GM12878 (cell line): Measurements from ENCODE around the gene SP6. TPM values are rescaled to one million over a fixed set of nuclear protein-coding genes. Genes with fewer than 3 reads are reported as not detected.

Source experiments
- EP300 ChIP-seq, 2 experiments: fragments of 150-350 bp in 1 of 2; IDR thresholded peaks; 2 replicates each; pipeline ENCODE4 v1.6.1; 2011 to 2012; ENCODE audit warnings: low read depth in 2 of 2, low read length in 2 of 2, borderline replicate concordance in 1 of 2, improper control_type of control experiment in 1 of 2, inconsistent platforms in 1 of 2; ENCODE audit not compliant: control insufficient read depth in 1 of 2
- EZH2 ChIP-seq: IDR thresholded peaks from 2 replicates; pipeline ENCODE4 v1.6.1; 2012; ENCODE audit warnings: low read depth, mild to moderate bottlenecking, control low read depth, inconsistent platforms, low read length, borderline replicate concordance; ENCODE audit not compliant: control insufficient read depth
- HDAC6 ChIP-seq: fragments of 200-600 bp; sonication (generic); IDR thresholded peaks from one replicate; pipeline ENCODE4 v1.8.0; 2017; ENCODE audit warnings: antibody characterized with exemption; ENCODE audit not compliant: unreplicated experiment
- NFXL1 ChIP-seq: fragments of 450-650 bp; IDR thresholded peaks from 2 replicates; pipeline ENCODE4 v1.6.1; 2017; ENCODE audit warnings: antibody characterized with exemption, mild to moderate bottlenecking, borderline replicate concordance
- POLR2AphosphoS5 ChIP-seq: IDR thresholded peaks from 2 replicates; pipeline ENCODE4 v1.6.1; 2011; ENCODE audit warnings: mild to moderate bottlenecking, low read length, inconsistent platforms
- RFX5 ChIP-seq: IDR thresholded peaks from 2 replicates; pipeline ENCODE4 v1.6.1; 2011; ENCODE audit warnings: low read depth, low read length, improper control_type of control experiment
- RUNX3 ChIP-seq: IDR thresholded peaks from 2 replicates; pipeline ENCODE4 v1.6.1; 2012; ENCODE audit warnings: low read length, inconsistent platforms
- SPI1 ChIP-seq: IDR thresholded peaks from 2 replicates; pipeline ENCODE4 v1.6.1; 2011; ENCODE audit warnings: low read depth, mild to moderate bottlenecking, low read length, moderate library complexity, borderline replicate concordance; ENCODE audit not compliant: insufficient read depth
- SUZ12 ChIP-seq: fragments of 200-600 bp; sonication (generic); IDR thresholded peaks from one replicate; pipeline ENCODE4 v1.6.1; 2018; ENCODE audit warnings: antibody characterized with exemption, mild to moderate bottlenecking; ENCODE audit not compliant: unreplicated experiment
- TARDBP ChIP-seq: IDR thresholded peaks from 2 replicates; pipeline ENCODE4 v1.6.1; 2016; ENCODE audit warnings: borderline replicate concordance
- polyA plus RNA-seq, 11 experiments: library from polyadenylated mRNA; depleted of rRNA in 4 of 11; unstranded in 6 of 11; stranded (reverse) in 5 of 11; fragments of >200 nt; fragmentation: Nextera tagmentation in 4 of 11; fragmentation: Illumina TruSeq in 1 of 11; extraction: Ambion mirVana in 4 of 11; extraction: Trizol in 1 of 11; gene quantifications; 1 replicate in 1 of 11; 2 replicates in 10 of 11; pipeline versions ENCODE4 v1.2.1 to v1.2.3, GENCODE V29; 2011 to 2016; ENCODE audit warnings: inconsistent platforms in 2 of 11, missing spikeins in 2 of 11, low read depth in 1 of 11
- total RNA-seq, 4 experiments: library from RNA; depleted of rRNA in 3 of 4; stranded (reverse); fragments of >200 nt in 3 of 4; fragmentation: Illumina TruSeq in 1 of 4; extraction: Trizol in 1 of 4; gene quantifications; 2 replicates each; pipeline versions ENCODE4 v1.2.1 to v1.2.3, GENCODE V29; 2013 to 2021
- TF ChIP-seq, protein P1 (sequence below): fragments of 150-350 bp; IDR thresholded peaks from 2 replicates; pipeline ENCODE4 v1.6.1; 2016; ENCODE audit warnings: low read depth, low read length

SP6 gene
- total and polyA plus RNA-seq, 10 of the 15 experiments (the other 5 are each of a cell fraction or from before 2014, with no cell fraction given) = 0.05 to 0.15 (median 0.06) TPM; not detected in 7

DNA sequence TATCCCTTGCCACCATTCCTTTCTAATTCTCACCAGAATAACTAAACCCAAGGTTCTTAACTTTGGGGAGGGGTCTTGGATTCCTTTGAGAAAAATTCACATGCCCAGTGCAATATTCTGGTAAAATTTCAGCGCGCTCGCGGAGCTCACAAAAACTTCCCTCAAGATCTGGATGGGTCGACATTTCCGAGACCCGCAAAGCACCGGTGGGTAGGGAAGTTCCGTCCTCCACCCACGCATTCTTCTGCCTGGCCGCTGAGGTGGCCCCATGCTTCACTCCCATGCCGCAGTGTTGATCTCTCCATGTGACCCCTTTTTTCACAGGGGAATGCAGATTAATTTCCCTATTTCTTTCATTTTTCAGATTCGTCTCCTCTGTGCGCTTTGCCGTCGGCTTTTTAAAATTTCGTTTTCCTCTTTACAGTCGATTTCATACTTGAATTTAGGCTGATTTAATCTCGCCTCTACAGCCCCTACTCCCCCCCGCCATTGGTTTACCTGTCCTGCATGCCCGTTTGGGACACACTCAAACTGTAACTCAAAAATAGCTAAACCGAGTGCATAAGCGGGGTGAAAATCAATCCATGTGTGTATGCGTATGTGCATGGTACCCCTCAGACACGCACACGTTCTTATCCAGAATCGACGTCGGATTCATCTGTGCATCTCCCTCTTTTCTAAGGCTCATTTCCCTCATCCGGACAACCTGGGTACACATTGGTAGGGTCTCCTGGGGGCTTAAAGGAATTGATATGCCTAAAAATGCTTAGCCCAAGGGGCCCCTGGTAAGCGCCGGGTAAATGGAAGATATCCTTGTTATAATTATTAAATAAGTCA, 1.4 kb upstream of the SP6 start (continued):
- TF ChIP-seq SPI1 = no peak
- TF ChIP-seq TARDBP = no peak
- TF ChIP-seq POLR2AphosphoS5 = no peak
- TF ChIP-seq RFX5 = no peak
- TF ChIP-seq RUNX3 = peak; percentile 31; the same call in 1 of the 2 replicates
- TF ChIP-seq NFXL1 = no peak
- TF ChIP-seq EZH2 = peak; percentile 36; the same call in 1 of the 2 replicates
- no peak for TF ChIP-seq EP300 (IDR thresholded peaks at IDR 0.05; ENCODE audit: borderline replicate concordance in 1 of 2, control insufficient read depth in 1 of 2, low read depth in 2 of 2, low read length in 2 of 2)
- TF ChIP-seq SUZ12 = peak; percentile 45
- TF ChIP-seq, protein P1, sequence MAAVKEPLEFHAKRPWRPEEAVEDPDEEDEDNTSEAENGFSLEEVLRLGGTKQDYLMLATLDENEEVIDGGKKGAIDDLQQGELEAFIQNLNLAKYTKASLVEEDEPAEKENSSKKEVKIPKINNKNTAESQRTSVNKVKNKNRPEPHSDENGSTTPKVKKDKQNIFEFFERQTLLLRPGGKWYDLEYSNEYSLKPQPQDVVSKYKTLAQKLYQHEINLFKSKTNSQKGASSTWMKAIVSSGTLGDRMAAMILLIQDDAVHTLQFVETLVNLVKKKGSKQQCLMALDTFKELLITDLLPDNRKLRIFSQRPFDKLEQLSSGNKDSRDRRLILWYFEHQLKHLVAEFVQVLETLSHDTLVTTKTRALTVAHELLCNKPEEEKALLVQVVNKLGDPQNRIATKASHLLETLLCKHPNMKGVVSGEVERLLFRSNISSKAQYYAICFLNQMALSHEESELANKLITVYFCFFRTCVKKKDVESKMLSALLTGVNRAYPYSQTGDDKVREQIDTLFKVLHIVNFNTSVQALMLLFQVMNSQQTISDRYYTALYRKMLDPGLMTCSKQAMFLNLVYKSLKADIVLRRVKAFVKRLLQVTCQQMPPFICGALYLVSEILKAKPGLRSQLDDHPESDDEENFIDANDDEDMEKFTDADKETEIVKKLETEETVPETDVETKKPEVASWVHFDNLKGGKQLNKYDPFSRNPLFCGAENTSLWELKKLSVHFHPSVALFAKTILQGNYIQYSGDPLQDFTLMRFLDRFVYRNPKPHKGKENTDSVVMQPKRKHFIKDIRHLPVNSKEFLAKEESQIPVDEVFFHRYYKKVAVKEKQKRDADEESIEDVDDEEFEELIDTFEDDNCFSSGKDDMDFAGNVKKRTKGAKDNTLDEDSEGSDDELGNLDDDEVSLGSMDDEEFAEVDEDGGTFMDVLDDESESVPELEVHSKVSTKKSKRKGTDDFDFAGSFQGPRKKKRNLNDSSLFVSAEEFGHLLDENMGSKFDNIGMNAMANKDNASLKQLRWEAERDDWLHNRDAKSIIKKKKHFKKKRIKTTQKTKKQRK = no peak
- TF ChIP-seq HDAC6 = no peak
